B cell (primary cell): ENCODE measurements around the gene RNF213. TPM values are rescaled to one million over a fixed set of nuclear protein-coding genes. Genes with fewer than 3 reads are reported as not detected.

Experiments used
- ATAC-seq: fragments of 200-7000 bp; cut with Tn5 transposase; one replicate; pipeline ENCODE4 v1.10.0; 2021; ENCODE audit warnings: low read depth, mild to moderate bottlenecking, moderate number of reproducible peaks, moderate library complexity
- CTCF ChIA-PET: fragments of 350-600 bp; sonication (Branson Sonifier 250); formaldehyde crosslinking; loops from one replicate; lab custom pipeline; 2021; ENCODE audit warnings: antibody characterized with exemption, inconsistent platforms; lab: Charles Lee
- POLR2A ChIA-PET: fragments of 350-600 bp; sonication (Branson Sonifier 250); formaldehyde crosslinking; loops from one replicate; lab custom pipeline; 2021; ENCODE audit warnings: antibody characterized with exemption; lab: Charles Lee
- DNase-seq: peaks from one replicate; pipeline ENCODE4 v3.0.0; 2013
- H2AFZ ChIP-seq: 2 replicates; pipeline ENCODE4 v1.6.1; 2012; ENCODE audit warnings: mild to moderate bottlenecking, low read depth, low read length; ENCODE audit not compliant: insufficient read depth, poor library complexity, severe bottlenecking
- H3K27ac ChIP-seq, 2 donors: 1 replicate in 1 of 2; 2 replicates in 1 of 2; pipeline ENCODE4 v1.5.1; 2012 to 2013; ENCODE audit warnings: low read length in 2 of 2, mild to moderate bottlenecking in 2 of 2, moderate library complexity in 1 of 2
- H3K27me3 ChIP-seq, 4 experiments: fragments of 200-600 bp in 1 of 4; sonication (generic) in 1 of 4; replicated peaks in 1 of 4; 1 replicate in 2 of 4; 2 replicates in 2 of 4; pipeline versions ENCODE4 v1.6.1 to v1.7.0; 2013 to 2016; ENCODE audit warnings: low read length in 3 of 4, mild to moderate bottlenecking in 2 of 4, mixed read lengths in 1 of 4, moderate library complexity in 1 of 4; ENCODE audit not compliant: insufficient read depth in 4 of 4, control insufficient read depth in 3 of 4; ENCODE audit errors: control extremely low read depth in 1 of 4
- H3K36me3 ChIP-seq, 2 experiments: replicated peaks in 1 of 2; 1 replicate in 1 of 2; 2 replicates in 1 of 2; pipeline versions ENCODE4 v1.6.1 to v1.7.1; 2013; ENCODE audit warnings: low read length in 1 of 2; ENCODE audit not compliant: insufficient read depth in 2 of 2, control insufficient read depth in 1 of 2; ENCODE audit errors: control extremely low read depth in 1 of 2, extremely low read depth in 1 of 2
- H3K4me1 ChIP-seq, 2 donors: fragments of 200-600 bp in 1 of 2; sonication (generic) in 1 of 2; 1 replicate in 1 of 2; 2 replicates in 1 of 2; pipeline versions ENCODE4 v1.5.1 to v1.6.1; 2013 to 2017; ENCODE audit warnings: low read length in 2 of 2; ENCODE audit not compliant: control insufficient read depth in 2 of 2, insufficient read depth in 2 of 2
- H3K4me2 ChIP-seq: replicated peaks from 2 replicates; pipeline ENCODE3; 2012; ENCODE audit warnings: mild to moderate bottlenecking, low read depth, low read length; ENCODE audit not compliant: poor library complexity, severe bottlenecking
- H3K4me3 ChIP-seq, 5 experiments: fragments of 200-600 bp in 1 of 5; sonication (generic) in 1 of 5; 1 replicate in 3 of 5; 2 replicates in 2 of 5; pipeline versions ENCODE4 v1.5.1 to v1.7.0; 2011 to 2016; ENCODE audit warnings: low read length in 4 of 5, mild to moderate bottlenecking in 4 of 5, low read depth in 2 of 5, control low read depth in 1 of 5, moderate library complexity in 1 of 5; ENCODE audit not compliant: insufficient read depth in 1 of 5; ENCODE audit errors: control extremely low read depth in 1 of 5, extremely low read depth in 1 of 5
- H3K79me2 ChIP-seq: fragments of 200-600 bp; sonication (generic); one replicate; pipeline ENCODE4 v1.6.0; 2016; ENCODE audit warnings: low read length; ENCODE audit not compliant: control insufficient read depth, insufficient read depth
- H3K9ac ChIP-seq: fragments of 200-600 bp; sonication (generic); 2 replicates; pipeline ENCODE4 v1.6.1; 2017; ENCODE audit warnings: mild to moderate bottlenecking, low read length, moderate library complexity
- H3K9me3 ChIP-seq, 3 donors: one replicate each; pipeline versions ENCODE4 v1.6.1 to v1.7.1; 2013; ENCODE audit warnings: low read length in 2 of 3; ENCODE audit not compliant: control insufficient read depth in 2 of 3, insufficient read depth in 1 of 3; ENCODE audit errors: control extremely low read depth in 1 of 3
- H4K20me1 ChIP-seq: 2 replicates; pipeline ENCODE4 v1.6.0; 2012; ENCODE audit warnings: mild to moderate bottlenecking, low read length; ENCODE audit not compliant: insufficient read depth, control insufficient read depth, poor library complexity, severe bottlenecking
- H3K27ac Mint-ChIP-seq: one replicate; pipeline ENCODE4 v1.8.0; 2021; ENCODE audit warnings: mixed read lengths
- H3K27me3 Mint-ChIP-seq: one replicate; pipeline ENCODE4 v1.8.0; 2021; ENCODE audit warnings: mixed read lengths
- H3K4me1 Mint-ChIP-seq: one replicate; pipeline ENCODE4 v1.8.0; 2021; ENCODE audit warnings: mixed read lengths
- H3K4me3 Mint-ChIP-seq: one replicate; pipeline ENCODE4 v1.8.0; 2021; ENCODE audit warnings: mixed read lengths
- H3K9me3 Mint-ChIP-seq: one replicate; pipeline ENCODE4 v1.8.0; 2022; ENCODE audit warnings: mixed read lengths; ENCODE audit not compliant: insufficient read depth
- CTCF ChIP-seq: fragments of 200-600 bp; IDR thresholded peaks from one replicate; pipeline ENCODE4 v1.8.0; 2022; ENCODE audit warnings: antibody characterized with exemption, mild to moderate bottlenecking
- EZH2 ChIP-seq: IDR thresholded peaks from 2 replicates; pipeline ENCODE4 v1.6.1; 2012; ENCODE audit warnings: borderline replicate concordance, low read depth, mild to moderate bottlenecking, moderate library complexity, low read length; ENCODE audit not compliant: insufficient read depth, poor library complexity, severe bottlenecking
- WGBS: methylation state at CpG from one replicate; pipeline ENCODE4 v1.1.5; 2013; ENCODE audit warnings: missing lambda C conversion rate; ENCODE audit not compliant: insufficient coverage; 5-methylcytosine and 5-hydroxymethylcytosine counted together
- intact Hi-C: fragments of 100-400 bp; cut with micrococcal nuclease; formaldehyde crosslinking; loops from one replicate; pipeline ENCODE4 v1.10.0; 2022
- polyA minus RNA-seq: library from RNA; depleted of rRNA, polyadenylated mRNA; stranded (reverse); fragments of >200 nt; gene quantifications from 2 replicates; pipeline ENCODE4 v1.2.3, GENCODE V29; 2012
- polyA plus RNA-seq: library from polyadenylated mRNA; depleted of rRNA; stranded (reverse); fragments of >200 nt; gene quantifications from 2 replicates; pipeline ENCODE4 v1.2.3, GENCODE V29; 2012
- total RNA-seq, 2 donors: library from RNA; stranded (reverse); fragments of 120-200 nt in 1 of 2; gene quantifications; 1 replicate in 1 of 2; 2 replicates in 1 of 2; pipeline versions ENCODE4 v1.2.3 to v1.2.4, GENCODE V29; 2013 to 2022

RNF213 gene
- total RNA-seq (287 and 299 TPM in 2 replicates), polyA plus RNA-seq (121 and 134 TPM in 2 replicates), polyA minus RNA-seq (273 and 405 TPM in 2 replicates)
- 141 TPM for total RNA-seq (2013)

GRCh38 chr17:80260791-80261158 is at the start of gene RNF213:
RNF213 (plus strand) TSS chr17:80260852; CDS start chr17:80263682, 2,830 bp downstream.
- Mint-ChIP-seq H3K9me3 (no peaks in the 10 kb centered on the region), H3K27me3 (no peaks in the 10 kb centered on the region), H3K27ac (peak within 1 kb of the TSS; percentile 97), H3K4me1 (peaks cover 55% of the 10 kb centered on the region), H3K4me3 (peak within 1 kb of the TSS; percentile 91)
- H3K4me1 ChIP-seq: peaks cover 32 to 51% of the 10 kb centered on the region in 2 donors
- peaks cover 42% of the 10 kb centered on the region for H3K79me2 ChIP-seq
- under 1% methylated on average over 45 of the region's 54 CpGs for WGBS
- H2AFZ ChIP-seq: peak within 1 kb of the TSS; percentile 75
- H3K9ac ChIP-seq: peak within 1 kb of the TSS; percentile 88
- peaks cover 37% of the 10 kb centered on the region for H4K20me1 ChIP-seq
- peak within 1 kb of the TSS; percentile 92 for H3K4me2 ChIP-seq
- H3K27ac ChIP-seq: peak within 1 kb of the TSS; percentile 86 to 90
- peaks cover 0 to 2% of the 10 kb centered on the region in 2 experiments for H3K36me3 ChIP-seq
- DNase-seq (peak; percentile 82), ATAC-seq (peak; percentile 39)
- TF ChIP-seq EZH2 (no peak), CTCF (no peak)
- H3K27me3 ChIP-seq: no peaks in the 10 kb centered on the region
- H3K9me3 ChIP-seq: no peaks in the 10 kb centered on the region
- peak within 1 kb of the TSS; percentile 74 to 94 (median 84) for H3K4me3 ChIP-seq
- intact Hi-C loops: loop anchor here (1.0 to 5.0 kb wide), 4 partner anchors 113 to 1257 kb away; partner anchors contain the start of genes CCDC40, CEP131, EIF4A3 and TBC1D16
- ChIA-PET POLR2A (interaction anchor here (1.2 kb wide), 1 partner anchor 37 kb away, joined by 4 read pairs; no protein-coding TSS in a partner anchor), CTCF (no interaction called here)

- intact Hi-C loops: no loop called here
- Histone ChIP-seq H3K36me3 (peaks cover 0 to 47% of the 10 kb centered on the region in 2 experiments), H3K4me2 (no peak overlapping the region), H2AFZ (no peak overlapping the region), H3K27me3 (no peaks in the 10 kb centered on the region), H3K27ac (no peak overlapping the region), H3K9me3 (peaks cover 0 to 2% (median 0%) of the 10 kb centered on the region in 3 donors), H3K79me2 (peaks cover 3% of the 10 kb centered on the region), H3K4me1 (peaks cover 5 to 8% of the 10 kb centered on the region in 2 donors), H3K4me3 (no peak overlapping the region), H3K9ac (no peak overlapping the region), H4K20me1 (peaks cover 7% of the 10 kb centered on the region)
- H3K4me1 Mint-ChIP-seq: peaks cover 4% of the 10 kb centered on the region
- no peaks in the 10 kb centered on the region for H3K9me3 Mint-ChIP-seq
- H3K4me3 Mint-ChIP-seq: no peak overlapping the region
- ChIA-PET POLR2A (no interaction called here), CTCF (interaction anchor here (2.0 kb wide), 1 partner anchor 17 kb away, joined by 6 read pairs; no protein-coding TSS in a partner anchor)
- H3K27ac Mint-ChIP-seq: no peak overlapping the region
- no peaks in the 10 kb centered on the region for H3K27me3 Mint-ChIP-seq
- 97% methylated on average over 22 of the region's 22 CpGs for WGBS
- no peak for TF ChIP-seq CTCF
- no peak for TF ChIP-seq EZH2
- no peak for ATAC-seq
- DNase-seq: no peak
Measured at GRCh38 chr17:80212109-80212508, 48.5 kb upstream of the RNF213 start.
